ENCODE data around the gene N4BP2L2.

Gene N4BP2L2

GRCh38 chr13:32423592-32423991, 115.0 kb downstream of the N4BP2L2 start:
- DNase-seq, result no peak

GRCh38 chr13:32419862-32420261, 118.7 kb downstream of the N4BP2L2 start:
- DNase-seq, result no peak

- DNase-seq, result no peak
These were observed 120.6 kb downstream of the N4BP2L2 start for GRCh38 chr13:32417995-32418394.

GRCh38 chr13:32415019-32415418, 123.6 kb downstream of the N4BP2L2 start:
- DNase-seq, result no peak

- DNase-seq, result no peak
These were observed 124.0 kb downstream of the N4BP2L2 start for GRCh38 chr13:32414580-32414979.

- no peak for DNase-seq
These were observed 125.3 kb downstream of the N4BP2L2 start for GRCh38 chr13:32413284-32413683.

- DNase-seq, result no peak
These were observed 128.8 kb downstream of the N4BP2L2 start for GRCh38 chr13:32409561-32410421.

GRCh38 chr13:32409001-32409313, 129.6 kb downstream of the N4BP2L2 start:
- DNase-seq, result no peak

GRCh38 chr13:32408296-32409000, 130.1 kb downstream of the N4BP2L2 start:
- no peak for DNase-seq

GRCh38 chr13:32407854-32408253, 130.7 kb downstream of the N4BP2L2 start:
- no peak for DNase-seq

GRCh38 chr13:32403108-32403507, 135.5 kb downstream of the N4BP2L2 start:
- no peak for DNase-seq

- no peak for DNase-seq
These were observed 147.4 kb downstream of the N4BP2L2 start for GRCh38 chr13:32391101-32391619.

GRCh38 chr13:32390484-32390883, 148.1 kb downstream of the N4BP2L2 start:
- no peak for DNase-seq

GRCh38 chr13:32390048-32390447, 148.5 kb downstream of the N4BP2L2 start:
- DNase-seq, result no peak

GRCh38 chr13:32385410-32385809, 153.2 kb downstream of the N4BP2L2 start:
- DNase-seq, result no peak

GRCh38 chr13:32384702-32385101, 153.9 kb downstream of the N4BP2L2 start:
- no peak for DNase-seq

GRCh38 chr13:32383836-32384618, 154.6 kb downstream of the N4BP2L2 start:
- DNase-seq, result no peak

All from CD4-positive, alpha-beta T cell treated with Interleukin-15 for 1 hour (primary cell).